Measurements from ENCODE around the gene IQCH. TPM values are rescaled to one million over a fixed set of nuclear protein-coding genes. Genes with fewer than 3 reads are reported as not detected.
"Not testable (repeated sequence)": the region's sequence is repeated elsewhere in the genome, so short reads cannot be mapped to it uniquely, and the experiment has no call there.

The IQCH gene
- total RNA-seq, 2 experiments from 2014 or later: 1.5 to 2.0 TPM

- CTCF ChIA-PET, POLR2A ChIA-PET: not testable (repeated sequence)
These were observed 31.8 kb downstream of the IQCH start for GRCh38 chr15:67286400-67286799.

GRCh38 chr15:67290319-67290718 is 35.7 kb downstream of the IQCH start:
- POLR2A ChIA-PET: no interaction called here
- CTCF ChIA-PET: no interaction called here

DNA sequence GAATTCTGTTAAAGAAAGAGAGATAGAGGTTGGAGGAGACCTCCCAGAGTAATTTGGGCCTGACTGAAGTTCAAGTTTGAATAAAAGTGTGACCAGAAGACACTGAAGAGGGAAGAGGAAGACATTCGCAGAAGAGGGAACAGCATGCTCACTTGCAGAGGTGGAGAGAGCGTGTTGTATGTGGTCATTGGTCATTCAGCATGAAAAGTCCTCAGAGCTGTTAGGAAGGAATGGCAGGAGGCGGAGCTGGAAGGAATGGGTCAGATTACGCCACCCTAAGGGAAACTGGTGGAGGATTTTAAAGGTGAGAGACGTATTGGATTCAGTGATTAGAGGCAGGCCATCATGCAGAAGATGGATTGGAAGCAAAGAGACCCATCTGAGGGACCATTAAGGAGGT is 41.6 kb downstream of the IQCH start:
- POLR2A ChIA-PET: no interaction called here
- CTCF ChIA-PET: no interaction called here

- ChIA-PET CTCF (no interaction called here), POLR2A (no interaction called here)
These were observed 42.1 kb downstream of the IQCH start for GRCh38 chr15:67296684-67297083.

DNA sequence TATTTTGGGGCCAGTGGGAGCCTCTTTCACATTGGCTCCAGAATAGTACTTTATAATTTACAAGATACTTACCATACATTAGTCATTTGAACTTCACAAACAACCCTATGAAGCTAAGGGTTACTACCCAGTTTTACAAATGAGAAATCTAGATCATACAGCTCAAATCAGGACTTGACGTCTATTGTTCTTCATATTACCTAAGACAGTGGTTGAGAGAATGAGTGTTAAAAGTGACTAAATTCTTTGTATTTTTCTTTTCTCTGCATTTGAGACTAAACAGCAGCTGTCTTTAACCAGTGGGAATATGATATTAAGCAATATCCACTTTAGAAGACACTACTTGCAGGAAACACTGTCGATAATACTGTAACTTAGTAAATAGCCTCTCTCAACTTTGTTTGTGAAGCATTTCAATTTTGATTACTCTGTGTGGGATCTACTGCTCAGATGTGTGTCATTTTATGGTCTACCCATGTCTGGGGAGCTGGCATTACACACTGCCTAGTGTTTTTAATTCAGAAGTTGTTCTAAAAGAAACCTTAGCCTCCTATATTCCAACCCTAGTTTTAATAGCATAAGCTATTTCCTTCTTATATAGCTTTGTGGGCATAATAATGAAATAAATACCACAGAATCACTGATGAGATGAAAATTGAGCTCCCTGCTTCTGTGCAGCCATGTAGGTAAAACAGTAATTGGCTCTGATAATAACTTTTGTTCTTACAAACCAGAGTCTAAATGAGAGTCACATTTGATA is 45.9 kb downstream of the IQCH start:
- POLR2A ChIA-PET: no interaction called here

GRCh38 chr15:67303490-67304363 is 49.1 kb downstream of the IQCH start:
- ChIA-PET CTCF (interaction anchor here (1.2 to 3.2 kb wide), 4 partner anchors 205 to 359 kb away, joined by 3 to 16 read pairs (median 4); no protein-coding TSS in a partner anchor), POLR2A (no interaction called here)

More for the DNA sequence above, 45.9 kb downstream of the IQCH start:
- CTCF ChIA-PET: no interaction called here

GRCh38 chr15:67304778-67305177 is 50.2 kb downstream of the IQCH start:
- ChIA-PET CTCF (interaction anchor here (0.6 to 3.2 kb wide), 4 partner anchors 259 to 1816 kb away, joined by 3 to 16 read pairs (median 4); no protein-coding TSS in a partner anchor), POLR2A (no interaction called here)

- ChIA-PET CTCF (no interaction called here), POLR2A (no interaction called here)
These were observed 50.9 kb downstream of the IQCH start for GRCh38 chr15:67305506-67305905.

- POLR2A ChIA-PET: no interaction called here
- CTCF ChIA-PET: no interaction called here
These were observed 52.6 kb downstream of the IQCH start for GRCh38 chr15:67307156-67307555.

GRCh38 chr15:67307889-67308597 is 53.5 kb downstream of the IQCH start:
- ChIA-PET CTCF (no interaction called here), POLR2A (no interaction called here)

DNA sequence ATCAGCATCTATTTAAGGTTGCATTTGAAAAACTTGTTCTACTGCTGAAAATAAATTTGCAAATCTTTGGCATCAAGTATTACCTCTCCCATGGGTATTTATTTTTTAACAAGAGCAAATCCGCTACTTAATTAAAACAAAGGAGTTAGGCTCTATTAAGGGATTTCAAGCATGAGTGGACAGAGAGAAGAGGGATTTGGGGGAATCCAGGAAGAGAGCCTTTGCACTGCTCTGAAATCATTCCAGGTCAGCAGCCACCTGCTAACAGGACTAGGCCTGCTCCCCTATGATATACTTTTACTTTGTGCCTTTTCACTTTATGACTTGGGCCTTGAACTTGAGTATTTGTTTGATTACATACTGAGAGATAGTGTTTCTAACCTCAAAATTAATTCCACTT is 57.1 kb downstream of the IQCH start:
- POLR2A ChIA-PET: no interaction called here
- CTCF ChIA-PET: no interaction called here

DNA sequence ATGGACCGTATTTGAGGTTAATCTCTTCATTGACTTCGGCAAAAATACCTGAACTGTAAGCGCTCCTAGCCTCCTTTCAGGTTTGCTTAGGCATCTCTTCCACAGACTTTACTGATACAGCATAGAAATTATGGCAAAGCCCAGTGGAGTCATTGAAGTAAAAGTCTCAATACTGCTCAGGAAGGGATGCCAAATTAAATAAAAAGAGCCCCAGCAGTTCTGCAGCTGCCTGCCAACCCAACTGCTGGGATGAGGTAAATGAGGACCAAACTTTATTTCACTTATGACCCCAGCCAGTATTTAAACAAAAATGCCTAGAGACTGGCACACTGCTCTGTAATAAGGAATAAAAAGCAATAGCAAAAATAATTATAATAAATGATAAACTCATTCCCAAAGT is 65.4 kb downstream of the IQCH start:
- ChIA-PET POLR2A (no interaction called here), CTCF (no interaction called here)

DNA sequence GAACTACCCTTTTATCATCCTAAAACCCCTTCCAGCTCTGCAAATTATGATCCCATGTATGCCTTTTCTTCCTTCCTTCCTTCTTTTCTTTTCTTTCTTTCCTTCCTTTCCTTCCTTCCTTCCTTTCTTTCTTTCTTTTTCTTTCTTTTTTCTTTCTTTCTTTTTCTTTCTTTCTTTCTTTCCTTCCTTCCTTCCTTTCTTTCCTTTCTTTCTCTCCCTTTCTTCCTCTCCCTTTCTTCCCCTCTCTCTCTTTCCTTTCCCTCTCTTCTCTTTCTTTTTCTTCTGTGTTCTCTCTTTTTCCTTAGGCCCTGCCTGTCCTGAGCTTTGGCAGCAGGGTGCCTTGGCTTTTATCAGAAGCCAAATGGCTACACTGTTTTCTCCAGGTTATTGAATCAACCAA is 66.8 kb downstream of the IQCH start:
- POLR2A ChIA-PET: no interaction called here
- CTCF ChIA-PET: interaction anchor here (0.8 kb wide), 1 partner anchor 375 kb away, joined by 5 read pairs; no protein-coding TSS in a partner anchor

GRCh38 chr15:67322481-67322880 is 67.9 kb downstream of the IQCH start:
- ChIA-PET CTCF (interaction anchor here (0.7 kb wide), 1 partner anchor 629 kb away, joined by 4 read pairs; no protein-coding TSS in a partner anchor), POLR2A (no interaction called here)

DNA sequence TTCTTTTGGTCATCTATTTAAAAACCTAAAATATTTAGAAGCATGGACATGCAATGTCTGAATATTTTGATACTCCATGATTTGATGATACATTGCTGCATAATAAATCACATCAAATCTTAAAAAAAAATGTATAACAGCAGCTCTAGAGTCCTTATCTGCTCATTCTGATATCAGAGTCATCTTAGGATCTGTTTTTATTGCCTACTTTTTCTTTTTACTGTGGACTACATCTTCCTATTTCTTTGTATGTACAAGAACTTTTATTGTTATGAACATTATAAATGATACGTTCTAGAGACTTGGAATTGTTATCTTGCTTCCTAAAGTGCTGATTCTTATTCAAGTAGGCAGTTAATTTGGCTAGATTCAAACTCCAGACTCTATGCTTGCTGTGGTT is 72.7 kb downstream of the IQCH start:
- ChIA-PET POLR2A (no interaction called here), CTCF (no interaction called here)

DNA sequence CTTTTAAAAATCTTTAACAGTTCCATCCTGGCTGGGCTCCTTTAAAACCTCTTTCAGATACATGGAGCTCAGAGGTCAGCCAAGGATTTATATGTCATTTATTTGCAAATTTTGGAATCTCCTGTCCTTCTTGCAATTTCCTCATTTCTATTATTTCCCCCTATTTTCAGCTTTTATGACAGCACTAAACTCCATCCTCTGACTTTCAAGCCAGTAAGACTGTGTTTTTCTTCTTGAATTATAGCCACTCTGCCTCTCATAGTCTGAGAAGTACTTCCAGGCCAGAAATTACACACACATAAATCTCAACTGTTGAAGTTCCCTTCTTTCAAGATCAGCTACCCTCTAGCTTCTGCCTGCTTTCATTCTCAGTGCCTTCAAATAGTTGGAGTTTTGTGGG is 73.2 kb downstream of the IQCH start:
- CTCF ChIA-PET: no interaction called here
- POLR2A ChIA-PET: no interaction called here

- ChIA-PET CTCF (no interaction called here), POLR2A (no interaction called here)
These were observed 75.6 kb downstream of the IQCH start for GRCh38 chr15:67329984-67330733.

- ChIA-PET POLR2A (no interaction called here), CTCF (no interaction called here)
These were observed 77.1 kb downstream of the IQCH start for GRCh38 chr15:67331676-67332075.

DNA sequence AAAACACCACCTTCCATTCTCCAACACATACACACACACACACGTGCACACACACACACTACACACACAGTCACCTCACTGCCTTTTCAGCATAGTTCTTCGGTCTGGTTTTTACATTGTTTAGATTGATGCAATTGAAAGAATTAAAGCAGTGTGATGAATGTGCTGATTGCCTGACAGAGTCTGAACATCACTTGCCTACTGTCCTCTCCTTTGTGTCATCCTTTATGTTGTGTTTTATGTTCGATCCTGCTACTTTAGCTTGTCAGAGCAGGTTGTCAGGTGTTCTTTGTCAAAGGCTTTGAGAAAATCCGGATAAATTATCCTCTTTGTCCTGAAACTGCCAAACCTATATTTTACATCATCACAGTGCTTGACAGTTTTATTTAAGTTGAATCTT is 80.4 kb downstream of the IQCH start:
- ChIA-PET CTCF (no interaction called here), POLR2A (no interaction called here)

Data from activated CD8-positive, alpha-beta memory T cell treated with anti-CD3 and anti-CD28 coated beads for 36 hours (primary cell).